PC-3 (cell line): Measurements from ENCODE around the gene FBXO17.

Experiments
- CTCF ChIP-seq: fragments of 300-600 bp; sonication (generic); conservative IDR thresholded peaks from 2 replicates; pipeline ENCODE4 v1.5.1; 2017; ENCODE audit warnings: antibody characterized with exemption, low read depth, mild to moderate bottlenecking, low read length
- EZH2 ChIP-seq: fragments of 300-600 bp; sonication (generic); IDR thresholded peaks from one replicate; pipeline ENCODE4 v1.6.1; 2017; ENCODE audit warnings: antibody characterized with exemption, mild to moderate bottlenecking, low read length; ENCODE audit not compliant: unreplicated experiment
- EZH2phosphoT487 ChIP-seq: fragments of 300-600 bp; sonication (generic); IDR thresholded peaks from 2 replicates; pipeline ENCODE4 v1.6.1; 2018; ENCODE audit warnings: mild to moderate bottlenecking, antibody characterized with exemption, low read length, borderline replicate concordance

- TF ChIP-seq CTCF (no peak), EZH2phosphoT487 (no peak), EZH2 (no peak)
These were observed 66.6 kb downstream of the FBXO17 start for GRCh38 chr19:38908911-38909310.
